Stimulated activated CD4-positive, alpha-beta T cell treated with anti-CD3 and anti-CD28 coated beads, Interleukin-4, amount 100 ng/mL, for 4 hours (primary cell): ENCODE results near the gene CAMTA1.

Source experiments
- DNase-seq, 2 experiments: peaks; one replicate each; pipeline ENCODE4 v3.0.0-alpha.2; 2020

CAMTA1 gene

DNA sequence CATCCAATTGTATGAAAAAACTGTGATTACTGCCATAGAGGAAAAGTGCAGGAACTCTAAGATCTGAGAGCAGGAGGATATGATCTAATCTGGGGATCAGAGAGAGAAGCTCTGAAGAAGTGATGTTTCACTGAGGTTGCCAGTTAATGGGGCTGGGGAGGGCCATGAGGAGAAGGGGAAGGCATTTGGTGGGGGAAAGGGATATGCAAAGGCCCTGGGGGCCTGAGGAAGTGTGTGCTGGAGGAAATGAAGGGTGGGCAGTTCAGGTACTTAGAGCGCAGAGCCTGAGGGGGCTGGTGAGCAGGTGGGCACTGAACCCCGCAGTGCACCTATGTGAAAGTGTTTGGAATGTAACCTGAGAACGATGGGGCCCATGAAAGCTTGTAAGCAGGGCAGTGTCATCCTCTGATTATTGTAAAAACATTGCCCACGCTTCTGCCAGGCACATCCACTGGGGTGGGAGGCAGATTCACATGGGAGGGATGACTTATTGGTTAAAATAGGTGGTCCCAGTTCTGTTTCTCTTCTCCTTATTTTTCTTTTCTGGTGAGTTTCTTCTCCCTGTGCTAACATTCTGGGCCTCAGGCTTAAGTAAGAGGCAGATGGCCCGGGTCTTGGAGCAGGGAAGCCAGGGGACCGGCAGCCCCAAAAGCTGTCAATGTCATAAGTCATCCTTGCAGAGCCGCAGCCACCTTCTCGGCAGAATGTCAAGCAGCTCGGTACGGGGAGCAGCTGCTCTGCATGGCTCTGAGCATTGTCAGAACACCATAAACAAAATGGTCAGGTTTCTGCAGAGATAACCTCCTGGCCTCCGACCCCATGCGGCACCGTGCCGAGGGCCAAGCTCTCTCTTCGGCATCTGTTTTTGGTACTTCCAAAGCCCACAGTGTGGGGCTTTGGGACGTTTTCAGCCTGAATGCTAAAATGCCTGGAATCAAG lies 493.8 kb downstream of the CAMTA1 start:
- no peak for DNase-seq

DNA sequence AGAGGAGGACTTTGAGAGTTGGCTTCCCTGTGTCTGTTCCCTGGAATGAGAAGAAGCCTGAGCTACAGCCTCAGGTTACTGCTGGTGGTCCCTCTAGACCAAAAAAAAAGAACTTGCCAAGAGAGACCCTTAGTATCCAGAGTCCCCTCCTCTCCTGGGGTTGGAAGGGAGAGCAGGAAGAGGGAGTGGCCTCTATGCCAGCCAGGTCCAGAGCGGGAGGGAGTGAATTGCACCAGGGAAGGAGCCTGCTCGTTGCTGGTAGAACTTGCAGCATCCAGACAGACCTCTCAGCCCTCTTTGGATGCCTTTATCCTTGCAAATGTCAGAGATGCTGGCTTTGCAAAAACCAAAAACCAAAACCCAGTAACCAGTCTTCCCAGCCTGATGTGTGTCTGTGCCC lies 494.5 kb downstream of the CAMTA1 start:
- DNase-seq = no peak

DNA sequence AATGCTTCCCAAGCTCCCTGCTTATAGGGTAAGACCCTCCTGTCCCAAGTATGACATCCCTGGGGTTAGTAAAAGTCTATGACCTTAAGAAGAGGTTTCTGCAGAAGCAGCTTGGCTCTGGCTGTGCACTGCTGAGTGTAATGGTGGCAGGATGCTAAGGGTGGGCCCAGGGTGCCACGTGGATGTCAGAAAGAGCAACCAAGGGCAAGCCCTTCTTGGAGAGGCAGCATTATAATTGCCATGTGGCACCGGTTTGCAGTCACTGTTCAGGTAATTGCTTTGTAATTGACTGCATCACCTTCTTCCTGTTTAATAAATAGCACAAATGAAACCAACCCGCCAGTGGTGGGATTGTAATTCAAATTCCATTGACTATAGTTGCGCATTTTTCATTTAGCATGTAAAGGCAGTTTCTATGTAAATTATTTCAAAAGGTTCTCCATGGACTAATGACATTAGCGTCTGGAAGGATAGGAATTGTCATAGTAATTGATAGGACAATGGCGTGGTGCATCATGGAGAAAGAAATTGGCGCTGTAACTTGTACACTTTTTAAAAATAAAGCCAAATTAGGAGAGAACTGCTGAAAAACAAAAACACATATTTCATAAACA lies 495.2 kb downstream of the CAMTA1 start:
- DNase-seq = no peak

DNA sequence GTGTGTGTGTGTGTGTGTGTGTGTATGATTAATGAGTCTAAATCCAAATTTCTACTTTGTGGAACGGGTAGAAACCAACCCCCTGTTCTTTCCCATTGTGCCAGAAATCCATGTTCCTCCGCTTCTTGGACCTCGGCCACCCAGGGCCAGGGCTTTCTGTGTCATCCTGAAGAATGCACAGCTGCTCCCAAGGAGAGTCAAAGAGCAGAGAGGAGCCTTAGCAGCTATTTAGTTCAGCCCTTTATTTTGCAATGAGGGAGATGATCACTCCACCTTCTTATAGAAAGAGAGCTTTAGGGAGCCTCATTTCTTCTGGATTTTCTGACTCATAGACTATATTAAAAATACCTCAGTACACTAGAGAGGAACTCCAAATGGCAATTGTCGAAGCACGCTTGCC lies 496.6 kb downstream of the CAMTA1 start:
- DNase-seq = no peak

DNA sequence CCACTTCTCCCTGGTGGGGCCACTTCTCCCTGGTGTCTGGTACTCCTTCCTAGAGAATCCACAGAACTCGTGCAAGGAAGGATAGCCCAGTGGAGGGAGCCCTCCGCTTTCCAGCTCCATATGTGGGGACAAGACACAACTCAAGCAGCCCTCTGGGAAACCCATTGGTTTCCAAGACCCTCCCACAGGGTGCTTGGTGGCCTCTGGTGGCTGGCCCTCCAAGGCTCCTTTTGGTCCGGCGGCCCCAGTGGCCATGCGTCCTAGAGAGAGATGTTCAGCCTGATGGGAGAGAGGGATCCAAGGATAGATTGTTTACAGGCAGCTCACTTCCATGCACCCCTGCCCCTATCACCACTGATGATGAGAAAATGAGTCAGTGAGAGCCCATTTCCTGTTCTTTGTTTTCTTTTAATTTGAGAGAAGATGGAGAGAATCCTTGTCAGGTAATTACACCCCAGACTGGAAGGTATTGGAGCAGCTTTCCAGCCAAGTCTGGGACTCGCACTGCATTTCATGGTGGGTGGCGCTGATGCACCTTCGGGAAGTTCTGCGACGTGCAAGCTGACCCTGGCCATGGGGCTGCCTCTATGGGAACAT lies 499.7 kb downstream of the CAMTA1 start:
- no peak for DNase-seq

DNA sequence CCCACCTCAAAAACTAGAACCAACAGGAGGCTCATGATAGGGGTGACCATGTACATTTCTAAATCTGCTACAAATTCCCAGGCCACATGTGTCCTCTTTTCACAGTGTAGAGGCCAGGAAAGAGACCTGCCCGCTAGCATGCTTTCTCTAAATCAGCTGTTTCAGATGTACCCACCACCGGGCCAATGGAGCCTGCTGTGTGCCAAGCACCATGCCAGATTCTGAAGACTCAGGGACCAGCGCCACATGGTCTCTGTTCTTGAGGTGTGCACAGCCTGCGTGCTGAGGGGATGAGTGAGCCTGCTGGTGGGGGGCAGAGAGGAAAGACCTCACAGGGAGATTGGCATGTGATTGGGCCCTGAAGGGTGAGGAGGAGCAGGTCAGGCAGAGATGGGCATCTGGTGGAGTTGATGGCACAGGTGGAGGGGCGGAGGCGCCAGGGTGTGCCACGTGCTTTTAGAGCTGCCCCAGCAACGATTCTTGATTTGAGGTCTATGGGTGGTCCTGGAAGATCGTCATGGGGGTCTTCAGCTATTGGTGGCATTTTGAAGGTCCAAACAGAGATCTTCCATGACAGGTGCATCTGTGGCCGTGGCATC lies 500.7 kb downstream of the CAMTA1 start:
- no peak for DNase-seq

DNA sequence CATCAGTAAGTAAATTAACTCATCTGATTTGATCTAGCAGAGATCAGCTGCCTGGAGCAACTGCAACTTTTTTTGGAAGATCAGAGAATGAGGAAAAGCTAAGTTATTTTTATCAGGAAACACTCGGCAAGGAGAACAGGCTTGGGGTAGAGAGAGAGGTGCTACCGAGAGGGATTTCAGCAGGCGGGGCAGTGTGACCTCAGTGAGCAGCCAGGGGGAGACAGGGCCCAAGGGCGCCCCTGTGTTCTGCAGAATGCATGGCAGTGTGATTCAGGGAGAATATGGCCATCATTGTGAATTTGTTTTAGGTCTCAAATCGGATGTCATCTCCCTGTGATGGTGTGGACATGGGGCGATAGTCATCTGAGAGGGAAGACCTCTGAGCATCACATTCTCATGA lies 501.8 kb downstream of the CAMTA1 start:
- DNase-seq = no peak

DNA sequence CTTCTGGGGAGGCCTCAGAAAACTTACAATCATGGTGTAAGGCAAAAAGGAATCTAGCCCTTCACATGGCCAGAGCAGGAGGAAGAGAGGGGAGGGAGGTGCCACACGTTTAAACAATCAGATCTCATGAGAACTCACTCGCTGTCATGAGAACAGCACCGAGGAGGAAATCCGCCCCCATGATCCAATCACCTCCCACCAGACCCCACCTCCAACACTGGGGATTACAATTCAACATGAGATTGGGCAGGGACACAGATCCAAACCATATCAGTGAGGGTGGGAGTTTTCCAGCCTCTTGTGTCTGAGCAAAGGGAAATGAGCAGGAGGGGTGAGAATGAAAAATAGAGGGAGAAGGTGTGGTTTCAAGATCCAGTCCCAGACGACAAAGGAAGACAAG lies 503.7 kb downstream of the CAMTA1 start:
- DNase-seq = no peak

DNA sequence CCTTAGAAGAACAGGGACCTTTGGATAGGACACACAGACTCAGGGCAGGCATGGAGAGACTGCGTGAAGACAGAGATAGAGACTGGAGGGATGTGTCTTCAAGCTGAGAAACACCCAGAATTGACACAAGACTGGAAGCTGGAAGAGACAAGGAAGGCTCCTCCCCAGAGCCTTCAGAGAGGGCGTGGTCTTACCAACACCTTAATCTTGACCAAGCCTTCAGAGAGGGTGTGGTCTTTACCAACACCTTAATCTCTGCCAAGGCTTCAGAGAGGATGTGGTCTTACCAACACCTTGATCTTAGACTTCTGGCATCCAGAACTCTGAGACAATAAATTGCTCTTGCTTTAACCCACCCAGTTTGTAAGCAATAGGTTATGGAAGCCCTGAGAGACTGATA lies 504.4 kb downstream of the CAMTA1 start:
- DNase-seq = no peak

DNA sequence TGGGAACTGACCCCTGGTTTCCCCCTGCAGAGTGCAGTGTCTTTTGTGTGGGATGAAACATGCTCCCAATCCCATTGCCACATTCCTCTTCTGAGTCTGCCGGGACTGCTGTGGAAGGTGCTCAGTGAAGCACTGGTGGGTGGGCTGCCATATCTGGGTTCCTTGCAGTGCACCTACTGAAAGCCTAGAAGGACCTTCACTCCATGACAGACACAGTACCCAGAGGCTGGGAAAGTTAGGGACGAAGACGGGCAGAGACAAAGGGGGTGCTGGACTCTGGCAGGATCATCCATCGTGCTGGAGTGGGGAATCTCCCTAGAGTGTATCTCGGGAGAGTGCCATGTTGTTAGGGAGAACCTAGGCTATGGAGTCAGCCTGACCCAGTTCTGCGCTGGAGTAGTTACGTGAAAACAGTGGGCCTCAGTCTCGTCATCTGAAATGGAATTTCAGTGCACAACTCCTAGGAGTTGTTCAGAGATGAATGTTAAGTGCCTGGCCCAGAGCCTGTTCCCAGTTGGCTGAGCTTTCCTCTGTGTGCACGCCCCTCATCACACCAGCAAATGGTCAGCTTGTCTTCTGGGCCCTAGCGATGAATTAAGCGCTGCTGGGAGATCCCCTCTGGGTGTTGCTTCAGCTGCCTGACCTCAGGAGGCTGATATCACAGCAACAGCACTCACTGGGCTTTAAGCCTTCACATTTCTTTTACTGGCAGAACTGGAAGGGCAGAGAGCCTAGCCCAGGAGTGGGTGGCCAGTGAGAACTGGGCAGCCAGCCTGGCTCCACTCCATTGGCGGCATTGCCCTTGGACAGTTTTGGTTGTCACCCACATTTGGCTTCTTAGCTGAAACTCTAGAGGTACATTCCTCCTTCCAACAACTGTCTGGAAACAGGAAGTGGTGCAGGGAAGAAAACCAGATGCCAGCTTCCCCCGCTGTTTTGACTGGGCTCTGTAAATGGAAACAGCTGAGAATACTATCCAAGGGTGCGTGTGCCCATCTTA lies 506.0 kb downstream of the CAMTA1 start:
- DNase-seq = no peak

DNA sequence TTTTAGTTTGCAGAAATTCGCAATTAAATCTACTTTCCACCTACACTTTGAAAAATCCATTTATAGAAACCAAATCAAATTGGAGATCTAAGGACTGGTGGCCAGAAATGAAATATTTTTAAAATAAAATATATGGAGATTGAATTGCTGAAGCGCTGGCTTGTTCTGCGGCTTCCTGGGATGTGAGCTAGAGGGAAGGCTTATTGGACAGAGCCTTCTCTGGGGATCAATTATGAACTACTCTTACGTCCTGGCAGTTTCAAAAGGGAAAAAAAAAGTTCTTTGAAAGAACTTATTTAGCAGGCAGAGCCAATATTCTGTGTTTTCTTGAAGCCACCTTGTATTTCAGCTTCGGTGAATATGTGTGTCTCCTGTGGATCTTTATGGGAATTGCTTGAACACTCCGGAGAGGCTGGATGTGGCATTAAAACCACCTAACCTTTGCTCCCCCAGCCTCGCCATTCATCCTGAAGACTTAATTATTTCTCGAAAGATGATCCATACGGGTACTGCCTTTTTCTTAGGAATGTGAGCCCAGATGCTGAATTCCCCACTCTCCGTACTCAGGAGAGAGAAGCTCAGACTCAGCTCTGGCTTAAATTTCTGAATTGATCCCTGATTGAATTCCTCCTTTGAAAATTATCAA lies 506.9 kb downstream of the CAMTA1 start:
- no peak for DNase-seq

DNA sequence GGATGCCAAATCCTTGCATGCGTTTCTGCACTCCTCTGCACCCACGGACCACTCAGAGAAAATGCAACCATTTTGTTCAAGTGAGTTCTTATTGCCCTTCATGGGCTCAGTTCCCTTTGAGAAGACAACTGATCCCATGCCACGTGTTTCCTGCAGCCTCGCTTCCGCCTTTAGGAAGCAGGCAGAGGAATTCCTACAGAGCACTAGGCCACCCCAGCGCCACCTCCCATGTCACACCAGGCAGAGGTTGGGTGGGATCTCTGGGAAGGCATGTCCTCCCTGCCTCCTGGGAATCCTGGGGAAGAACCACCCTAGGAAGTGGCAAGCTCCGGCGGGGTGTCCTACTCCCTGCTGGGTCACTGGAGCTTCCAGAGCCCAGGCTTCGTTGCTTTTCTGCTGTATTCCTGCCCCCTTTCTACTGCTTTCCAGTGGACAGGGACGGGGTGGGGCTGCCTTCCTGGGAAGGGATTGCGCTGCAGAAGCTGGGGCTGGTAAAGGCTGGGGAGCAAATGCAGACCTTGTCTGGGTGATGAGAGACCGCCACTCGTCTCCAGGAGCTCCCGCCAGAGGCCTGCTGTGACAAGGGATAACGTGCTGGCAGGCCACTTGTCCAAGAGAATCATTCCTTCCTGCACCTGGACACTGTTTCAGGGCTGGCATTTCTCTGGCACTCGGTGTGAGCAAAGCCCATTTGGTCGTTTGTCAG lies 507.6 kb downstream of the CAMTA1 start:
- DNase-seq = no peak

DNA sequence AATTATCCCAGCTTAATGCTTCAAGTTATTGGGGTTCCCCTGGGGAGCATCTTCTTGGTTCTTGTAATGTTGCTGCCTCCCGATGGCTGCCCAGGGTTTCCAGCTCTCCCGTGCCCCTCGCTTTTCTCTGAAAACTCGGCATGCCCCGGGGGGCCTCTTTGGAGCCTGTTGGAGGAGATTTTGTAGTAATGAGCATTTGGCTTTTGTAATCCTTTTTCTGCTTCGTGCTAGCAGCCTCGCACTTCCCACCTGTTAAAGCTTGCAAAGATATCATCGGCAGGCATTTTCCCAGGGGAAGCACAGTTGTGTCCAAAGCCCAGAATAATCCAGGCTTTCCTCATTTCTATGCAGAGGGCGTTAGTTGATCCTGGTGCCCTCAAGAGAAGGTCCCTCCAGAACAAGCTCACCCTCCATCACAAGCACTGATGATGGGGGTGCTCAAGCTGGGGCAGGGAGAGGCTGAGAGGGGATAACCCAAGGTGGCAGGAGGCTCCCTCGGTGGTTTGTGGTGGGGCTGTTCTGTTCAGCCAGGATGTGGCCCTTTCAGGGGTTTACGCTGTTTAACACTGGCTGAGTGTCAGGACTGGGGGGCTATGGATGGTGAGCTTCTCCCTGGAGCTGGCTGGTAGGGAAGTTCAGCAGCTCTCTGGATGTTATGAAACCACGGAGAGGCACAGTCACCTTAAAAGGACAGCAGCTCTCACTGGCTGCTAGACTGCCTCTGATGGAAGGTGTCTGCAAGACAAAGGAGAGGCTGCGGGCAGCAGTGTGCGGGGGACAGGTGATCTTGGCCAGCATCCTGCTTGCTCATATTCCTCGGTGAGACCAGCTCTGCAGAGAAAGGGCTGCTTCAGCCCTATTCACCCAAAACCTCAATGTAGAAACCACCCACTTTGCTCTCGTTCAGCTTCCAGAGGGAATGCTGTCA lies 508.7 kb downstream of the CAMTA1 start:
- DNase-seq = no peak

DNA sequence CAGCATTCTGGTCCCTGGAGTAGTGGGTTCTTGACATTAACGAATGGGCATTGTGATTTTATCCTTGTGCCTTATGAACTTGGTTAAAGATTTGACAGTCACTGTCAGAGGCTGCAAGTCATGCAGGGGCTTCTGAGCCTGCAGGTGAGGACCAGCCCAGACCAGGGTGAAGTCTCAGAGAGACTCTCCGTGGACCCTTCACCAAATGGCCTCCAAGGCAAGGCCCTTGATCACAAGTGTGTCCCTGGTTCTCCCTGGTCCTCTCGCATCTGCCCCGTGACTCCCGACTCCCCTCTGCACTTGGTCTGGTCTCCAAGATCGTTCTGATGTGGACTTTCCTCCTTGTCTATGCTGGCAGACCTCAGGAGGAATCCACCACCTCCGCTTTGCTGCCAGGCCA lies 509.4 kb downstream of the CAMTA1 start:
- no peak for DNase-seq

DNA sequence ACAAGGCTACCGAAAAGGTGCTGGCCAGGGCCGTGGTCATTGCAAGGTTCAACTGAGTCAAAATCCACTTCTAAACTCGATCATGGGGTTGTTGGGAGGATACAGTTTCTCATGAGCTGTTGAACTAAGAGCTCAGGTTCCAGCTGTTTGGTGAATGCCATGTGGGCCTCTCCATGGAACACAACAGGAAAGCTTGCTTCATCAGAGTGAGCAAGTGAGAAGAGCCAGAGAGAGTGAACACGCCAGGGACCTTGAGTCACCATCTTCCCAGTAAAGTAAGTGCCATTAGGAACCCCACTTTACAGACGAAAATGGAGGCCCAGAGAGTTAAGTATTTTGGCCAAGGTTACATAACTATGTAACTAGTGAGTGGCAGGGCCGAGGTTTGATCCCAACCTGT lies 510.7 kb downstream of the CAMTA1 start:
- no peak for DNase-seq

DNA sequence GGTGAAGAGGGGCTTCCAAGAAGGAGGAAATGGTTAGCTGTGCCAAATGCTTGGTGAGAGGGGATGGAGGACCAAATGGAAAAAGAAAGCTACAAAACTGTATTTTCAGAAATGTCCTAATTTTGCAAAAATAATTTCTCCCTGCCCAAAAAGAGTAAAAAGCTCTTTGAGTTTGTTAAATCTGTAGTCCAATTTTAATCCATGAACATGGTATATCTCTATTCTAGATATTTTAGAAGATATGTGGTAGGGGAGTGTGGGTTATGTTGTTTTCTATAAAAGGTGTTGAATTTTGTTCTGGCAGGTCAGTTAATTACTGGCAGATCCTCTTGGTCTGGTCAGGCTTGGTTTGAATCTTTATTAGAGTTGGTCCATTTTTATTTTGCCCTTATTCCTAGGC lies 511.7 kb downstream of the CAMTA1 start:
- no peak for DNase-seq

DNA sequence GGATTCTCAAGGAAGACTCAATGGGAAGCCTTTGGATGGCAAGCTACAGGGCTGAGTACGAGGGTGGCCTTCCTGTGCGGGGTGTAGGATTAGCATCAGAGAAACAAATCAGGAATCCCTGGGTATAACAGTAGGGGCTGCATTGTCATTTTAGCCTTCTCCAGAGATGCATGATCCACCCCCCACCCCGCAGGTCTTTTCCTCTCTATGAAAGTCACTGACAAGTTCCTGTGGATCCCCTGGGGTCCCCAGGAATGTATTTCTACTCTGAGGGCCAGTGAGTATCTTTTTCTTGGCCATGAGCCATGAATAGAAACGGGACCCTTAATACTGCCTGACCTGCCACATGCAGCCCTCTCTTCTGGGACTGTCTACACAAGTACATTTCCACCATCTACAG lies 512.9 kb downstream of the CAMTA1 start:
- DNase-seq = no peak

DNA sequence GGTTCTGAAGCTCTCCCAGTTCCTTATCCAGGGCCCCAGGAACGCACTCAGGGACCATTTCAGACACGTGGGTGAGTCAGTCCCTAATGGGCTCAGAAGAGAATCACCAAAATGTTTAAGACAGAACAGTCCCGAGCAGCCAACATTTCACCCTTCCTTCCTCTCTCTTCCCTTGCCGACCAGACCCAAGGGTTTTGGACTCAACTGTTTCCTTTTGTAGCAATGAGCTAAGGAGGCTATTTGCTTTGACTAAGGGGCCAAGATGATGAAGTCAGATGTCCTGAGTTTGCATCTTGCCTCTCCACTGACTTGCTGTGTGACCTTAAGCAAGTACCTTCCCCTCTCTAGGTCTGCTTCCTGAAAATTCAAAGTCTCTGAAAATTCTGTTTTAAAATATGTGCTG lies 513.5 kb downstream of the CAMTA1 start:
- DNase-seq = no peak

DNA sequence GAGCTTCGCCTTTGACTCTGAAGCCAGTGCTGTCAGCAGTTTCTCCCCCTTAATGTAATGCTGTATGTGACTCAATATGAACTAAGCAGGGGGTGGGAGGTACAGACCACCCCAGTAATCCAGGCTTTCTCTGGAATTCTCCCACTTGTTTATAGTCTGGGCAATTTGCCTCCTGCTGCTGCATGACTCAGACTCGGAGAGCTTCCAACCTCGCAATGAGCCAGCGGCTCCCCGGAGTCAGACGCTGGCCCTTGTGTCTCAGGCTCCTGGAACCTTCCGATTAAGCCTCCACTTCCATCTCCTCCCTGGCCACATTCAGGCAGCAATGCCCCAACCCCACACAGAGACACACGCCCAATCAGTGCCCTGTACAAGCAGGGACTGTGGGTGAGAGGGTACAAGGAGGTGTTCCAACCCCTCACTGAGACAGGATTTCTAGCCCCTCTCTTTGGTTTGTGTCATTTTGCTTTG lies 514.1 kb downstream of the CAMTA1 start:
- DNase-seq = no peak

DNA sequence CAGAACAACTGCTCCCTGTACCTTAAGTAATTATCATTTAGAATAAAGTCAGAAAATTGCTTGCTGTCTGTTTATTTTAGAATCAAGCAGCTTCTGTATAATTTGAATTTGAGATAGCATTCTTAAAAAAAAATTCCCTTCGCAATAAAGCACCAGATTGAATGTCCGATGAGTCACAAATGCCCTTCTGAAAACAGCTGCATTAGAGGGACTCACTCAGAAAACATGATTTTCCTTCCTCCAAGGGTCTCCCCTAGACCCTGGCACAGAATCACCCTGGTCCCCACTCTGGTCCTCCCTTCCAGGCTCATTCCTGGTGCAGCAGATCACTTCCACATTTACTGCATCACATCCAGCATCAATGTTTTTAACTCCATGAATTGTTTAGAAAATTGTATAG lies 514.7 kb downstream of the CAMTA1 start:
- no peak for DNase-seq
